Mucosa of descending colon (tissue), 3 donors: ENCODE measurements around the gene ACOX2. TPM values are rescaled to one million over a fixed set of nuclear protein-coding genes. Genes with fewer than 3 reads are reported as not detected.

ENCODE experiments used
- ATAC-seq: fragments of 200-7000 bp; cut with Tn5 transposase; one replicate; pipeline ENCODE4 v1.9.1; 2020; ENCODE audit warnings: mild to moderate bottlenecking, moderate library complexity
- DNase-seq, 3 donors: peaks; one replicate each; pipeline ENCODE4 v3.0.0-alpha.2; 2020
- H3K36me3 ChIP-seq: fragments of 200-600 bp; one replicate; pipeline ENCODE4 v1.8.0; 2021; ENCODE audit warnings: low read depth, mild to moderate bottlenecking
- H3K4me1 ChIP-seq: fragments of 200-600 bp; one replicate; pipeline ENCODE4 v1.8.0; 2021; ENCODE audit warnings: low read depth, mild to moderate bottlenecking
- H3K4me3 ChIP-seq: fragments of 200-600 bp; one replicate; pipeline ENCODE4 v1.8.0; 2021; ENCODE audit warnings: mild to moderate bottlenecking
- H3K9me3 ChIP-seq: fragments of 200-600 bp; one replicate; pipeline ENCODE4 v1.8.0; 2021; ENCODE audit warnings: mild to moderate bottlenecking
- intact Hi-C, 2 donors: fragments of 100-400 bp; cut with DNase I in 1 of 2; cut with micrococcal nuclease in 1 of 2; formaldehyde crosslinking; loops; one replicate each; pipeline versions ENCODE4 v1.11.0 to v1.11.1; 2022; cut with DNase I, micrococcal nuclease
- total RNA-seq, 3 donors: library from RNA; stranded (reverse); fragmentation: NEBNext Ultra II Directional in 2 of 3; extraction: Animal tissue kit (Norgen Biotek cat#: 25700) in 2 of 3; gene quantifications; one replicate each; pipeline versions ENCODE4 v1.2.1 to v1.2.4, GENCODE V29; 2021 to 2023
- TF ChIP-seq, protein P1 (sequence below): fragments of 200-600 bp; IDR thresholded peaks from one replicate; pipeline ENCODE4 v1.8.0; 2022; ENCODE audit warnings: antibody characterized with exemption, mild to moderate bottlenecking
- donor health status: DM: no; HTN: no; CAD: no; lungs with moderate emphysema.
- donor health status: DM: no; HTN: no; CAD: no.
- donor health status: DM: no; HTN: yes; CAD: no.

ACOX2 gene
- total RNA-seq, 3 donors from 2014 or later = 34.8 to 51.2 (median 48.9) TPM

DNA sequence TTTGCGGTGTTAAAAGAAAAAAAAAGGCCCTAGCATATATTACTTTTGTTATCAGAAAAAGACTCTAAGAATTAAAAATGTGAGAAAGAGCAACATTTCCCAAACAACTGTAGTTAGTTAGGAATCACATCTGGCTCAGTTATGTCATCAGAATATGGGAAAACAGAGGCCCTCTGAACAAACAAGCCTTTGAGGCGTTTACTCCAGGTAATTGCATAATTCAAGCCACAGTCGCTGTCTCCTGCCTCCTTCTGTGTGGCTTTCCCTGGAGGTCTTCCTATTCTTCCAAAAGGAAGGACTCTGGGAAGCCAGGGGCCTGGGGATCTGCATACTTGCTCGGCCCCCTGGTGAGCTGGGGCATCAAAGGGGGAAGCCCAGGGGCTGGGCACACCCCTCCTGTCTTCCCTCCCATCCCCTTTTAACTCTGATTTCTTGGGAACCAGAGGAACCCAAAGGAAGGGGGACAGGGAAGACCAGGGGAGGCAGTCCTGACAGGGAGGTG lies 43.9 kb upstream of the ACOX2 start:
- TF ChIP-seq, protein P1, sequence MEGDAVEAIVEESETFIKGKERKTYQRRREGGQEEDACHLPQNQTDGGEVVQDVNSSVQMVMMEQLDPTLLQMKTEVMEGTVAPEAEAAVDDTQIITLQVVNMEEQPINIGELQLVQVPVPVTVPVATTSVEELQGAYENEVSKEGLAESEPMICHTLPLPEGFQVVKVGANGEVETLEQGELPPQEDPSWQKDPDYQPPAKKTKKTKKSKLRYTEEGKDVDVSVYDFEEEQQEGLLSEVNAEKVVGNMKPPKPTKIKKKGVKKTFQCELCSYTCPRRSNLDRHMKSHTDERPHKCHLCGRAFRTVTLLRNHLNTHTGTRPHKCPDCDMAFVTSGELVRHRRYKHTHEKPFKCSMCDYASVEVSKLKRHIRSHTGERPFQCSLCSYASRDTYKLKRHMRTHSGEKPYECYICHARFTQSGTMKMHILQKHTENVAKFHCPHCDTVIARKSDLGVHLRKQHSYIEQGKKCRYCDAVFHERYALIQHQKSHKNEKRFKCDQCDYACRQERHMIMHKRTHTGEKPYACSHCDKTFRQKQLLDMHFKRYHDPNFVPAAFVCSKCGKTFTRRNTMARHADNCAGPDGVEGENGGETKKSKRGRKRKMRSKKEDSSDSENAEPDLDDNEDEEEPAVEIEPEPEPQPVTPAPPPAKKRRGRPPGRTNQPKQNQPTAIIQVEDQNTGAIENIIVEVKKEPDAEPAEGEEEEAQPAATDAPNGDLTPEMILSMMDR = no peak
- intact Hi-C loops = no loop called here
- no peak for ATAC-seq
- Histone ChIP-seq H3K4me1 (peaks cover 3% of the 10 kb centered on the region), H3K9me3 (no peaks in the 10 kb centered on the region), H3K4me3 (no peak overlapping the region), H3K36me3 (no peaks in the 10 kb centered on the region)
- DNase-seq = no peak

DNA sequence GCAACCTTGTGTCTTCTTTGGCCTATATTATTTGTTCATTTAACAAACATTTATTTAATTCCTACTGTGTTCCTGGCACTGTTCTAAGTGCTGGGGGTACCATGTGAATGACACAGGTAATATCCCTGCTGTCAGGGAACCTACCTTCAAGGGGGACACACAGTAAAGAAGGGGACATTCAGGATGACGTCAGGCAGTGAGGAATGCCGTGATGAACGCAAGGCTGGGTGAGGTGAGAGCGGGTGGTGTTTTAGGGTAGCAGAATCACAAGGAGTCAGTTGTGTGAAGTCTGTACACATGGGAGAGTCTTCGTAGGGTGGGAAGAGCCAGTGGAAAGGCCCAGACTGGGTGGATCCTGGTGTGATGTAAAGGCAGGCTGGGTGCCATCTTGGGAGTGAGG lies 41.9 kb upstream of the ACOX2 start:
- intact Hi-C loops = no loop called here
- no peaks in the 10 kb centered on the region for H3K4me1 ChIP-seq

DNA sequence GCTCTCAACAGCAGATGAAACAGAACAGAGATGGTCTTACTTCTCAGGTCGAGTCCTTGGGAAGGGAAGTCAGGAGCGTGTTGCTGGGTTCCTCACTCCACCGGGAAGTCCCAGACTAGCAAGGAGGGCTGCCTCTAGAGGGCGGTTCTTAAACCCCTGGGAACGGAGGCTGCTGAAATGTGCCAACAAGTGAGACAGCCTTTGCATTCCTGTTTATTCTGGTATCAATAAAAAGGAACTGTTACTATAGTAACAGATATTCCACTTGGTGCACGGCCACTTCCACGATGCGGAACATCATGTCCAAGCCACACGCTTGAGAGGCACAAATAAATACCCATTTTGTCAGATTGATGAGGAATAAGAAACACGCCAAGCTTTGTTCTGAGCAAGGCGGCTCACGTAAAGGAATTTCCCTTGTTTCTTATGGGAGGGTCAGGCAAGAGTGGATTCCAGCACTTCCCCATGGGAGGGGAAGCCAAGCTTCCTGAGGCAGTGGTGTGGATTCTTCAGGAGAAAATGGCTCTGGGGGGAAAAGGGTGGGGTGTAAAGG lies 40.4 kb upstream of the ACOX2 start, which contains the start of gene FAM107A:
Gene FAM107A, minus strand, starts transcription at position 123 of the 553 bp plus-strand sequence. CDS start 7,531 bp downstream, outside the sequence.
- H3K9me3 ChIP-seq = no peaks in the 10 kb centered on the region
- peak; percentile 82 for ATAC-seq
- H3K4me3 ChIP-seq = no peak within 1 kb of the TSS
- DNase-seq = no peak
- TF ChIP-seq, protein P1 = no peak
- intact Hi-C loops = no loop called here
- no peaks in the 10 kb centered on the region for H3K36me3 ChIP-seq
- no peaks in the 10 kb centered on the region for H3K4me1 ChIP-seq

More for the DNA sequence above, 41.9 kb upstream of the ACOX2 start:
- H3K9me3 ChIP-seq = no peaks in the 10 kb centered on the region
- ATAC-seq (no peak), DNase-seq (no peak)
- H3K36me3 ChIP-seq = no peaks in the 10 kb centered on the region
- H3K4me3 ChIP-seq = no peak overlapping the region
- TF ChIP-seq, protein P1 = no peak

DNA sequence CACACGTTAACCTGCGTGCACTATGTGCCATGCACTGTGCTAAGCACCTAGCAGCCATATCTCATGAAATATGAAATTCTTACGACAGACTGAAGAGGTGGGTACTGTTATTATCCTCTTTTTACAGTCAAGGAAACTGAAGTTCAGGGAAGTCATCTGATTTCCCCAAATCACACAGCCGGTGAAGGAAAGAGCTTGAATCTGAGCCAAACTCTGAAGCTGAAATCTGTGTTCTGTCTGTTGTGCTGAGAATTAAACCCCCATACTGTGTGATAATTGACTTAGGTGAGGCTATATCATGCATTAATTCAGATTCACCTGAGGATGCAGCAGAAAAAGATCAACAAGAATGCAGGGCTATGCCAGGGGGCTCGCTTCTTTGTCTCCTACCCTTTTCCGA lies 39.7 kb upstream of the ACOX2 start:
- Histone ChIP-seq H3K9me3 (no peaks in the 10 kb centered on the region), H3K4me3 (no peak overlapping the region), H3K4me1 (no peaks in the 10 kb centered on the region), H3K36me3 (no peaks in the 10 kb centered on the region)
- ATAC-seq (no peak), DNase-seq (no peak)
- intact Hi-C loops = no loop called here
- TF ChIP-seq, protein P1 = no peak

DNA sequence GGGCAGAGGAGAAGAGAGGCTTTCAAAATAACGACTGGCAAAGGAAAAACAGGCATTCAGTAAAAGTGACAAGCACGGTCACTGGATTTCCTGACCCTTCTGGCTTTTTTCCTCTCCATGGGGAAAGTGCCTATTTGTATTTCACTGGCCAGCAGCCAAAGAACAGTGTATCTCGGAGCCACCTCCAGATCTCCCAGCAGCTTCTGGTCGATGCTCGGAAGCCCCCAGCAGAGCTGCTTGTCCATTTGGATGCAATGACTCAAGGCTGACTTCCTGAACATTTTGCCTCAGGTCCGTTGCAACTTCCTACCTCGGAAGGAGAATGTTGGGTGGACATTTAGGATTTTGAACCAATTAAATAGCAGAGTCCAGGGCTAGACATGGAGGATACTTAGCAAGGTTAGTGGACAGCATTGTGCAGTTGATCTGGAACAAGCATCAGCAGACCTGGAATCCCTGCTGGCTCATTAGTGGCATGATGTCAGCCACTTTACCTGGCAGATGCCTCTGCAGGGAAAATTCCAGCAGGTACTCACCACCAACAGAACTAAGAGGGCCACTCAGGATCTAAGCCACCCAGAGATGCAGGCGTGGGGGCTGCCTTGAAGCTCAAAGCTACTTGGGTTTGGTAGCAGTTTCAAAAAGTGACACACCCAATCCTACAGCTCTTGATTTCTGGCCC lies 39.1 kb upstream of the ACOX2 start:
- TF ChIP-seq, protein P1 = no peak
- Histone ChIP-seq H3K9me3 (no peaks in the 10 kb centered on the region), H3K36me3 (no peaks in the 10 kb centered on the region), H3K4me1 (no peaks in the 10 kb centered on the region), H3K4me3 (no peak overlapping the region)
- ATAC-seq (no peak), DNase-seq (no peak)
- intact Hi-C loops = no loop called here
